A549 (cell line): ENCODE results near the gene KIAA0232. TPM values are rescaled to one million over a fixed set of nuclear protein-coding genes. Genes with fewer than 3 reads are reported as not detected.

Source experiments
- ATAC-seq, 2 experiments: fragments of 200-7000 bp in 1 of 2; fragments of >200 bp in 1 of 2; cut with Nextera tagmentation in 1 of 2; cut with Tn5 transposase in 1 of 2; 3 replicates each; pipeline versions ENCODE4 v1.8.0 to v1.9.1; 2018 to 2020; ENCODE audit warnings: mild to moderate bottlenecking in 1 of 2, moderate library complexity in 1 of 2
- CTCF ChIA-PET: fragments of 300-600 bp; sonication (Branson Sonifier 250); formaldehyde crosslinking; extraction: SDS; loops from one replicate; lab custom pipeline; 2021; ENCODE audit warnings: antibody characterized with exemption, inconsistent platforms; lab: Yijun Ruan, JAX
- POLR2A ChIA-PET: fragments of 350-600 bp; formaldehyde crosslinking; extraction: SDS; loops from one replicate; lab custom pipeline; 2021; ENCODE audit warnings: antibody characterized with exemption, inconsistent platforms; lab: Yijun Ruan, JAX
- DNase-seq, 2 experiments: peaks; one replicate each; pipeline versions ENCODE4 v3.0.0 to v3.0.0-alpha.2; 2011 to 2016; ENCODE audit warnings: low read depth in 1 of 2, low spot score in 1 of 2
- FAIRE-seq: peaks from 2 replicates; lab custom pipeline; 2011; peaks lifted over from hg19 to GRCh38; lab: Jason Lieb, UNC
- H3K27ac ChIP-seq, 2 experiments: fragments of >200 bp; sonication (Bioruptor Twin); formaldehyde crosslinking; 3 replicates each; pipeline ENCODE4 v1.5.1; 2016 to 2017
- H3K4me1 ChIP-seq: fragments of >200 bp; sonication (Bioruptor Twin); formaldehyde crosslinking; 3 replicates; pipeline ENCODE4 v1.6.1; 2016
- H3K4me2 ChIP-seq: fragments of >200 bp; sonication (Bioruptor Twin); formaldehyde crosslinking; 3 replicates; pipeline ENCODE4 v1.6.1; 2016
- H3K4me3 ChIP-seq: fragments of >200 bp; sonication (Bioruptor Twin); formaldehyde crosslinking; 3 replicates; pipeline ENCODE4 v1.5.1; 2016
- H3K9me3 ChIP-seq: fragments of >200 bp; sonication (Bioruptor Twin); formaldehyde crosslinking; 3 replicates; pipeline ENCODE4 v1.6.1; 2016
- CEBPB ChIP-seq, 2 experiments: fragments of >200 bp in 1 of 2; sonication (Bioruptor Twin) in 1 of 2; formaldehyde crosslinking in 1 of 2; IDR thresholded peaks; 2 replicates each; pipeline ENCODE4 v1.6.1; 2012 to 2016
- EHF ChIP-seq: fragments of 250-450 bp; sonication (Bioruptor Pico); IDR thresholded peaks from 2 replicates; pipeline ENCODE4 v1.5.0; 2020; ENCODE audit warnings: mild to moderate bottlenecking
- FOSB ChIP-seq: fragments of 250-450 bp; sonication (Bioruptor Pico); IDR thresholded peaks from 2 replicates; pipeline ENCODE4 v1.5.0; 2020; ENCODE audit warnings: mild to moderate bottlenecking, moderate library complexity
- FOSL2 ChIP-seq, 2 experiments: fragments of 450-650 bp in 1 of 2; fragments of >200 bp in 1 of 2; sonication (Bioruptor Twin) in 1 of 2; formaldehyde crosslinking; IDR thresholded peaks; 2 replicates each; pipeline versions ENCODE4 v1.5.0 to v1.6.1; 2016 to 2020; ENCODE audit warnings: mild to moderate bottlenecking in 1 of 2, moderate library complexity in 1 of 2
- HDAC2 ChIP-seq: fragments of 200-600 bp; sonication (generic); IDR thresholded peaks from 2 replicates; pipeline ENCODE4 v1.6.1; 2016
- HEYL ChIP-seq: fragments of 250-450 bp; sonication (Bioruptor Pico); IDR thresholded peaks from 2 replicates; pipeline ENCODE4 v1.8.0; 2021; ENCODE audit warnings: mild to moderate bottlenecking, moderate library complexity
- HOXA7 ChIP-seq: fragments of 250-450 bp; sonication (Bioruptor Pico); IDR thresholded peaks from 2 replicates; pipeline ENCODE4 v1.5.0; 2020; ENCODE audit warnings: mild to moderate bottlenecking, moderate library complexity
- KDM5A ChIP-seq: fragments of 200-600 bp; sonication (generic); IDR thresholded peaks from 2 replicates; pipeline ENCODE4 v1.6.1; 2016; ENCODE audit warnings: antibody characterized with exemption, mild to moderate bottlenecking
- MAZ ChIP-seq: fragments of 150-350 bp; IDR thresholded peaks from 2 replicates; pipeline ENCODE4 v1.6.1; 2014; ENCODE audit warnings: antibody characterized with exemption, low read depth, low read length, borderline replicate concordance
- NPAS2 ChIP-seq: fragments of 250-450 bp; sonication (Bioruptor Pico); IDR thresholded peaks from 2 replicates; pipeline ENCODE4 v1.8.0; 2022; ENCODE audit warnings: mild to moderate bottlenecking, moderate library complexity, borderline replicate concordance
- PHF8 ChIP-seq: fragments of 200-600 bp; sonication (generic); IDR thresholded peaks from 2 replicates; pipeline ENCODE4 v1.6.1; 2016; ENCODE audit warnings: low read depth, mild to moderate bottlenecking, antibody characterized with exemption, moderate library complexity, borderline replicate concordance
- POLR2A ChIP-seq: IDR thresholded peaks from 2 replicates; pipeline ENCODE4 v1.6.1; 2012; ENCODE audit warnings: mild to moderate bottlenecking, low read length
- POLR2AphosphoS2 ChIP-seq: conservative IDR thresholded peaks from 2 replicates; pipeline ENCODE4 v1.6.1; 2012; ENCODE audit warnings: low read length, improper control_type of control experiment, inconsistent platforms
- RAD21 ChIP-seq, 2 experiments: fragments of >200 bp in 1 of 2; sonication (Bioruptor Twin) in 1 of 2; formaldehyde crosslinking in 1 of 2; IDR thresholded peaks in 1 of 2; conservative IDR thresholded peaks in 1 of 2; 2 replicates in 1 of 2; 3 replicates in 1 of 2; pipeline ENCODE4 v1.6.1; 2012 to 2018; ENCODE audit warnings: inconsistent platforms in 1 of 2
- RFX5 ChIP-seq: fragments of 450-650 bp; IDR thresholded peaks from 2 replicates; pipeline ENCODE4 v1.7.1; 2014; ENCODE audit warnings: antibody characterized with exemption, mild to moderate bottlenecking, moderate library complexity
- RNF2 ChIP-seq: fragments of 200-600 bp; sonication (generic); IDR thresholded peaks from 2 replicates; pipeline ENCODE4 v1.6.1; 2016; ENCODE audit warnings: low read depth, mild to moderate bottlenecking, antibody characterized with exemption, moderate library complexity, borderline replicate concordance
- TP53 ChIP-seq: fragments of 250-450 bp; sonication (Bioruptor Pico); IDR thresholded peaks from 2 replicates; pipeline ENCODE4 v1.5.0; 2021; ENCODE audit warnings: mild to moderate bottlenecking, moderate library complexity
- ZC3H11A ChIP-seq: fragments of 450-650 bp; IDR thresholded peaks from 2 replicates; pipeline ENCODE4 v1.6.1; 2014; ENCODE audit warnings: antibody characterized with exemption, mild to moderate bottlenecking
- ZSCAN20 ChIP-seq: fragments of 250-450 bp; sonication (Bioruptor Pico); IDR thresholded peaks from 2 replicates; pipeline ENCODE4 v1.8.0; 2022; ENCODE audit warnings: mild to moderate bottlenecking, moderate library complexity
- WGBS: methylation state at CpG from one replicate; pipeline ENCODE4 v1.1.6; 2017; ENCODE audit errors: missing lambda C conversion rate; 5-methylcytosine and 5-hydroxymethylcytosine counted together
- polyA minus RNA-seq: library from RNA; depleted of rRNA, polyadenylated mRNA; stranded (reverse); fragments of >200 nt; gene quantifications from 2 replicates; pipeline ENCODE4 v1.2.3, GENCODE V29; 2011; rRNA and poly(A)+ RNA removed
- polyA plus RNA-seq, 4 experiments: library from polyadenylated mRNA; depleted of rRNA in 3 of 4; stranded (reverse); fragments of >200 nt; fragmentation: RNase III in 1 of 4; extraction: RNeasy Plus Mini Kit Qiagen cat#74134 plus additional on column Dnase treatment in 1 of 4; gene quantifications; 2 replicates in 3 of 4; 3 replicates in 1 of 4; pipeline ENCODE4 v1.2.3, GENCODE V29; 2011 to 2017
- TF ChIP-seq, protein P1 (sequence below): fragments of >200 bp; sonication (Bioruptor Twin); formaldehyde crosslinking; IDR thresholded peaks from 3 replicates; pipeline ENCODE4 v1.6.1; 2016
- TF ChIP-seq, protein P2 (sequence below): IDR thresholded peaks from 2 replicates; pipeline ENCODE4 v1.6.1; 2012; ENCODE audit warnings: low read depth, borderline replicate concordance
- TF ChIP-seq, protein P3 (sequence below): IDR thresholded peaks from 2 replicates; pipeline ENCODE4 v1.6.1; 2012
- TF ChIP-seq, protein P4 (sequence below): IDR thresholded peaks from 2 replicates; pipeline ENCODE4 v1.6.1; 2012
- TF ChIP-seq, protein P5 (sequence below): fragments of 150-350 bp; IDR thresholded peaks from 2 replicates; pipeline ENCODE4 v1.6.1; 2014; ENCODE audit warnings: low read depth, mild to moderate bottlenecking, low read length
- TF ChIP-seq, protein P6 (sequence below): fragments of >200 bp; sonication (Bioruptor Twin); formaldehyde crosslinking; IDR thresholded peaks from 3 replicates; pipeline ENCODE4 v1.5.1; 2016

The KIAA0232 gene, protein sequence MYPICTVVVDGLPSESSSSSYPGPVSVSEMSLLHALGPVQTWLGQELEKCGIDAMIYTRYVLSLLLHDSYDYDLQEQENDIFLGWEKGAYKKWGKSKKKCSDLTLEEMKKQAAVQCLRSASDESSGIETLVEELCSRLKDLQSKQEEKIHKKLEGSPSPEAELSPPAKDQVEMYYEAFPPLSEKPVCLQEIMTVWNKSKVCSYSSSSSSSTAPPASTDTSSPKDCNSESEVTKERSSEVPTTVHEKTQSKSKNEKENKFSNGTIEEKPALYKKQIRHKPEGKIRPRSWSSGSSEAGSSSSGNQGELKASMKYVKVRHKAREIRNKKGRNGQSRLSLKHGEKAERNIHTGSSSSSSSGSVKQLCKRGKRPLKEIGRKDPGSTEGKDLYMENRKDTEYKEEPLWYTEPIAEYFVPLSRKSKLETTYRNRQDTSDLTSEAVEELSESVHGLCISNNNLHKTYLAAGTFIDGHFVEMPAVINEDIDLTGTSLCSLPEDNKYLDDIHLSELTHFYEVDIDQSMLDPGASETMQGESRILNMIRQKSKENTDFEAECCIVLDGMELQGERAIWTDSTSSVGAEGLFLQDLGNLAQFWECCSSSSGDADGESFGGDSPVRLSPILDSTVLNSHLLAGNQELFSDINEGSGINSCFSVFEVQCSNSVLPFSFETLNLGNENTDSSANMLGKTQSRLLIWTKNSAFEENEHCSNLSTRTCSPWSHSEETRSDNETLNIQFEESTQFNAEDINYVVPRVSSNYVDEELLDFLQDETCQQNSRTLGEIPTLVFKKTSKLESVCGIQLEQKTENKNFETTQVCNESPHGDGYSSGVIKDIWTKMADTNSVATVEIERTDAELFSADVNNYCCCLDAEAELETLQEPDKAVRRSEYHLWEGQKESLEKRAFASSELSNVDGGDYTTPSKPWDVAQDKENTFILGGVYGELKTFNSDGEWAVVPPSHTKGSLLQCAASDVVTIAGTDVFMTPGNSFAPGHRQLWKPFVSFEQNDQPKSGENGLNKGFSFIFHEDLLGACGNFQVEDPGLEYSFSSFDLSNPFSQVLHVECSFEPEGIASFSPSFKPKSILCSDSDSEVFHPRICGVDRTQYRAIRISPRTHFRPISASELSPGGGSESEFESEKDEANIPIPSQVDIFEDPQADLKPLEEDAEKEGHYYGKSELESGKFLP (N-terminal part only)
- 21.5 and 25.2 TPM in 2 replicates for polyA plus RNA-seq (2011; rRNA removed)
- polyA plus RNA-seq (2012; cell fraction: cytosol; rRNA removed) = 2.8 and 4.4 TPM in 2 replicates
- polyA plus RNA-seq (2012; cell fraction: nucleus; rRNA removed) = 3.7 and 5.2 TPM in 2 replicates
- polyA plus RNA-seq (2017; fragmentation: RNase III; extraction: RNeasy Plus Mini Kit Qiagen cat#74134 plus additional on column Dnase treatment) = 9.3 to 10.6 TPM (median 10.5 TPM) in 3 replicates
- polyA minus RNA-seq = 15.6 and 22.7 TPM in 2 replicates

DNA sequence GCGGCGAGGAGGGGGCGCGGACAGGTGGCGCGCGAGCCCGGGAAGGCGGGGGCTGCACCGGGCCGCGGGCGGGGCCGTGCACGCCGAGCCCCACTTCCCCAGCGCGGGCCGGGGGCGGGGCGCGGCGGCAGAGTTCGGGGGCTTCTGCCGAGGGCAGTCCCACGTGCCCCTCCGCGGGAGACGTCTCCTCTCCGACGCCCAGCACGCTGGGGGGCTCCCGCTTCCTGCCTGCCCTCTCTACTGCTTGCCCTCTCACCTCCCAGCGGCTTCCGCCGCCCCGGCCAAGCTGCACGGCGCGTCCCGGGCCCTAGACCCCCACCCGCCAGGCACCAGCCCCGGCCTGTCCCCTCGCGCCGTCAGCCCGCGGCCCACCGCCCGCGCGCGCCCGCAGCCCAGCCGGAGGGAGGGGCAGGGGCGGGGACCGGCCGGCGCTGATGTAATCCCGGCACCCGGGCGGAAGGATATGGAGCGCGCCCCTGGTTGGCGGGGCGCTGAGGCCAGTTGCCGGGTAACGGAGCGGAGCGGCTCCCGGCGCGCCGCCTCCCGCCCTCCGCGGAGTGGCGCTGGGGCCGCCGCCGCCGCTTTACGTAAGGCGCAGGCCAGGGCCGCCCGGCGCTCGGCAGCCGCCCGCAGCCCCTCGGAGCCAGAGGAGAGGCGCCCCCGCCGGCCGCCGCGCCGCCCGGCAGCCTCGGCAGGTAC, at the start of gene KIAA0232:
Gene KIAA0232 (plus strand): TSS at position 581 of the 699 bp plus-strand sequence. CDS start 41,727 bp downstream, outside the sequence.
- H3K9me3 ChIP-seq = no peaks in the 10 kb centered on the region
- DNase-seq (peak; percentile 76 to 91), ATAC-seq (peak; percentile 80 to 83), FAIRE-seq (no peak)
- peak within 1 kb of the TSS; percentile 99 to 100 for H3K27ac ChIP-seq
- peaks cover 36% of the 10 kb centered on the region for H3K4me1 ChIP-seq
- WGBS = 2% methylated on average over 24 of the region's 100 CpGs
- ChIA-PET CTCF (interaction anchor here (0.7 to 4.0 kb wide), 5 partner anchors 12 to 91 kb away, joined by 3 to 22 read pairs (median 4); no protein-coding TSS in a partner anchor), POLR2A (interaction anchor here (0.6 kb wide), 1 partner anchor 40 kb away, joined by 3 read pairs; no protein-coding TSS in a partner anchor)
- H3K4me2 ChIP-seq = peak within 1 kb of the TSS; percentile 94
- peak within 1 kb of the TSS; percentile 91 for H3K4me3 ChIP-seq
- TF ChIP-seq, protein P1, sequence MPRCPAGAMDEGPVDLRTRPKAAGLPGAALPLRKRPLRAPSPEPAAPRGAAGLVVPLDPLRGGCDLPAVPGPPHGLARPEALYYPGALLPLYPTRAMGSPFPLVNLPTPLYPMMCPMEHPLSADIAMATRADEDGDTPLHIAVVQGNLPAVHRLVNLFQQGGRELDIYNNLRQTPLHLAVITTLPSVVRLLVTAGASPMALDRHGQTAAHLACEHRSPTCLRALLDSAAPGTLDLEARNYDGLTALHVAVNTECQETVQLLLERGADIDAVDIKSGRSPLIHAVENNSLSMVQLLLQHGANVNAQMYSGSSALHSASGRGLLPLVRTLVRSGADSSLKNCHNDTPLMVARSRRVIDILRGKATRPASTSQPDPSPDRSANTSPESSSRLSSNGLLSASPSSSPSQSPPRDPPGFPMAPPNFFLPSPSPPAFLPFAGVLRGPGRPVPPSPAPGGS = peak; percentile 63; the same call in 1 of the 3 replicates
- no peak for TF ChIP-seq FOSB (CRISPR knock-in tag)
- no peak for TF ChIP-seq EHF
- TF ChIP-seq ZSCAN20 (CRISPR knock-in tag) = no peak
- TF ChIP-seq FOSL2 (IDR thresholded peaks at IDR 0.05) = no peak
- TF ChIP-seq FOSL2 (CRISPR knock-in tag; IDR thresholded peaks at IDR 0.05) = peak; percentile 21; the same call in 1 of the 2 replicates
- TF ChIP-seq POLR2A = peak; percentile 25; the same call in 1 of the 2 replicates
- TF ChIP-seq, protein P2, sequence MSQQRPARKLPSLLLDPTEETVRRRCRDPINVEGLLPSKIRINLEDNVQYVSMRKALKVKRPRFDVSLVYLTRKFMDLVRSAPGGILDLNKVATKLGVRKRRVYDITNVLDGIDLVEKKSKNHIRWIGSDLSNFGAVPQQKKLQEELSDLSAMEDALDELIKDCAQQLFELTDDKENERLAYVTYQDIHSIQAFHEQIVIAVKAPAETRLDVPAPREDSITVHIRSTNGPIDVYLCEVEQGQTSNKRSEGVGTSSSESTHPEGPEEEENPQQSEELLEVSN = peak; percentile 84
- TF ChIP-seq PHF8 = 0 out of 2 replicates have a peak, but pooled peaks have one; percentile 19
- TF ChIP-seq KDM5A = no peak
- TF ChIP-seq, protein P3, sequence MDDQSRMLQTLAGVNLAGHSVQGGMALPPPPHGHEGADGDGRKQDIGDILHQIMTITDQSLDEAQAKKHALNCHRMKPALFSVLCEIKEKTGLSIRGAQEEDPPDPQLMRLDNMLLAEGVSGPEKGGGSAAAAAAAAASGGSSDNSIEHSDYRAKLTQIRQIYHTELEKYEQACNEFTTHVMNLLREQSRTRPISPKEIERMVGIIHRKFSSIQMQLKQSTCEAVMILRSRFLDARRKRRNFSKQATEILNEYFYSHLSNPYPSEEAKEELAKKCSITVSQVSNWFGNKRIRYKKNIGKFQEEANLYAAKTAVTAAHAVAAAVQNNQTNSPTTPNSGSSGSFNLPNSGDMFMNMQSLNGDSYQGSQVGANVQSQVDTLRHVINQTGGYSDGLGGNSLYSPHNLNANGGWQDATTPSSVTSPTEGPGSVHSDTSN = peak; percentile 92
- TF ChIP-seq, protein P4, sequence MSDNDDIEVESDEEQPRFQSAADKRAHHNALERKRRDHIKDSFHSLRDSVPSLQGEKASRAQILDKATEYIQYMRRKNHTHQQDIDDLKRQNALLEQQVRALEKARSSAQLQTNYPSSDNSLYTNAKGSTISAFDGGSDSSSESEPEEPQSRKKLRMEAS = peak; percentile 85
- no peak for TF ChIP-seq RFX5
- TF ChIP-seq HOXA7 = no peak
- no peak for TF ChIP-seq NPAS2 (CRISPR knock-in tag)
- TF ChIP-seq CEBPB (IDR thresholded peaks at IDR 0.05) = peak; percentile 34 to 55; a peak in 2 of 4 replicates
- no peak for TF ChIP-seq POLR2AphosphoS2
- TF ChIP-seq, protein P5, sequence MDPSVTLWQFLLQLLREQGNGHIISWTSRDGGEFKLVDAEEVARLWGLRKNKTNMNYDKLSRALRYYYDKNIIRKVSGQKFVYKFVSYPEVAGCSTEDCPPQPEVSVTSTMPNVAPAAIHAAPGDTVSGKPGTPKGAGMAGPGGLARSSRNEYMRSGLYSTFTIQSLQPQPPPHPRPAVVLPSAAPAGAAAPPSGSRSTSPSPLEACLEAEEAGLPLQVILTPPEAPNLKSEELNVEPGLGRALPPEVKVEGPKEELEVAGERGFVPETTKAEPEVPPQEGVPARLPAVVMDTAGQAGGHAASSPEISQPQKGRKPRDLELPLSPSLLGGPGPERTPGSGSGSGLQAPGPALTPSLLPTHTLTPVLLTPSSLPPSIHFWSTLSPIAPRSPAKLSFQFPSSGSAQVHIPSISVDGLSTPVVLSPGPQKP = no peak
- no peak for TF ChIP-seq HDAC2
- TF ChIP-seq HEYL (CRISPR knock-in tag) = no peak
- TF ChIP-seq MAZ = no peak
- TF ChIP-seq TP53 (CRISPR knock-in tag) = no peak
- no peak for TF ChIP-seq ZC3H11A
- 0 out of 5 replicates have a peak, but pooled peaks of 1 of the 2 experiments have one; percentile 9 for TF ChIP-seq RAD21 (conservative IDR thresholded peaks at IDR 0.05 in 1 of 2, IDR thresholded peaks at IDR 0.05 in 1 of 2)
- no peak for TF ChIP-seq RNF2
- TF ChIP-seq, protein P6, sequence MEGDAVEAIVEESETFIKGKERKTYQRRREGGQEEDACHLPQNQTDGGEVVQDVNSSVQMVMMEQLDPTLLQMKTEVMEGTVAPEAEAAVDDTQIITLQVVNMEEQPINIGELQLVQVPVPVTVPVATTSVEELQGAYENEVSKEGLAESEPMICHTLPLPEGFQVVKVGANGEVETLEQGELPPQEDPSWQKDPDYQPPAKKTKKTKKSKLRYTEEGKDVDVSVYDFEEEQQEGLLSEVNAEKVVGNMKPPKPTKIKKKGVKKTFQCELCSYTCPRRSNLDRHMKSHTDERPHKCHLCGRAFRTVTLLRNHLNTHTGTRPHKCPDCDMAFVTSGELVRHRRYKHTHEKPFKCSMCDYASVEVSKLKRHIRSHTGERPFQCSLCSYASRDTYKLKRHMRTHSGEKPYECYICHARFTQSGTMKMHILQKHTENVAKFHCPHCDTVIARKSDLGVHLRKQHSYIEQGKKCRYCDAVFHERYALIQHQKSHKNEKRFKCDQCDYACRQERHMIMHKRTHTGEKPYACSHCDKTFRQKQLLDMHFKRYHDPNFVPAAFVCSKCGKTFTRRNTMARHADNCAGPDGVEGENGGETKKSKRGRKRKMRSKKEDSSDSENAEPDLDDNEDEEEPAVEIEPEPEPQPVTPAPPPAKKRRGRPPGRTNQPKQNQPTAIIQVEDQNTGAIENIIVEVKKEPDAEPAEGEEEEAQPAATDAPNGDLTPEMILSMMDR = no peak
